Hematopoietic multipotent progenitor cell treated with erythropoietin and hydrocortisone succinate and interleukin-3 and kit ligand, for 17 days (in vitro differentiated cells): ENCODE results near the gene PCGF3.
"Not testable (repeated sequence)": the region's sequence is repeated elsewhere in the genome, so short reads cannot be mapped to it uniquely, and the experiment has no call there.

Experiments used
- DNase-seq: peaks from one replicate; pipeline ENCODE4 v3.0.0-alpha.2; 2015; ENCODE audit warnings: low spot score

Gene PCGF3

GRCh38 chr4:683247-683897, 22.3 kb upstream of the PCGF3 start:
- no peak for DNase-seq

- peak; percentile 40 for DNase-seq
Observed at GRCh38 chr4:683982-684622, 21.5 kb upstream of the PCGF3 start.

- no peak for DNase-seq
Observed at GRCh38 chr4:684623-685327, 20.9 kb upstream of the PCGF3 start.

- no peak for DNase-seq
Observed at GRCh38 chr4:685679-686412, 19.8 kb upstream of the PCGF3 start.

- no peak for DNase-seq
Observed at GRCh38 chr4:686413-687040, 19.1 kb upstream of the PCGF3 start.

GRCh38 chr4:687048-687970, 18.3 kb upstream of the PCGF3 start:
- no peak for DNase-seq

GRCh38 chr4:687971-688853, 17.4 kb upstream of the PCGF3 start:
- DNase-seq = no peak

GRCh38 chr4:688854-689681, 16.6 kb upstream of the PCGF3 start, which contains the start of gene SLC49A3:
SLC49A3 (minus strand) TSS chr4:689151; CDS start chr4:689127, 24 bp downstream.
- no peak for DNase-seq

GRCh38 chr4:689723-690122, 15.9 kb upstream of the PCGF3 start:
- no peak for DNase-seq

GRCh38 chr4:692771-693554, 12.7 kb upstream of the PCGF3 start:
- no peak for DNase-seq

GRCh38 chr4:694341-694940, 11.2 kb upstream of the PCGF3 start:
- not testable (repeated sequence) for DNase-seq

- no peak for DNase-seq
Observed at GRCh38 chr4:699816-700580, 5.6 kb upstream of the PCGF3 start.

GRCh38 chr4:700587-701264, 4.9 kb upstream of the PCGF3 start:
- no peak for DNase-seq

GRCh38 chr4:702618-703048, 3.0 kb upstream of the PCGF3 start:
- DNase-seq = peak; percentile 43

GRCh38 chr4:703336-704197, 2.1 kb upstream of the PCGF3 start:
- DNase-seq = no peak
